Keratinocyte (primary cell): ENCODE measurements around the gene AP4M1. TPM values are rescaled to one million over a fixed set of nuclear protein-coding genes. Genes with fewer than 3 reads are reported as not detected.

Source experiments
- DNase-seq: peaks from one replicate; pipeline ENCODE4 v3.0.0-alpha.2; 2011; ENCODE audit warnings: low read depth, missing footprints, low spot score
- FAIRE-seq: peaks from 2 replicates; lab custom pipeline; 2011; peaks lifted over from hg19 to GRCh38; lab: Jason Lieb, UNC
- H2AFZ ChIP-seq: 2 replicates; pipeline ENCODE4 v1.6.0; 2012; ENCODE audit warnings: low read length, control low read depth, inconsistent platforms; ENCODE audit not compliant: control insufficient read depth
- H3K27ac ChIP-seq: 2 replicates; pipeline ENCODE4 v1.5.1; 2011; ENCODE audit warnings: low read length; ENCODE audit not compliant: control insufficient read depth, insufficient read depth
- H3K27me3 ChIP-seq: 3 replicates; pipeline ENCODE4 v1.6.0; 2011; ENCODE audit warnings: low read length; ENCODE audit not compliant: control insufficient read depth, insufficient read depth; ENCODE audit errors: extremely low read depth
- H3K36me3 ChIP-seq, 2 experiments: 2 replicates in 1 of 2; 3 replicates in 1 of 2; pipeline ENCODE4 v1.5.1; 2011; ENCODE audit warnings: low read length in 2 of 2, mild to moderate bottlenecking in 1 of 2; ENCODE audit not compliant: control insufficient read depth in 2 of 2, insufficient read depth in 2 of 2; ENCODE audit errors: extremely low read depth in 1 of 2
- H3K4me1 ChIP-seq: 3 replicates; pipeline ENCODE4 v1.5.1; 2011; ENCODE audit warnings: low read length; ENCODE audit not compliant: control insufficient read depth, insufficient read depth; ENCODE audit errors: extremely low read depth
- H3K4me2 ChIP-seq: 3 replicates; pipeline ENCODE4 v1.6.0; 2011; ENCODE audit warnings: low read depth, low read length; ENCODE audit not compliant: control insufficient read depth, insufficient read depth; ENCODE audit errors: extremely low read depth
- H3K4me3 ChIP-seq, 3 experiments: fragments of 200-600 bp in 1 of 3; sonication (generic) in 1 of 3; 2 replicates in 2 of 3; 3 replicates in 1 of 3; pipeline ENCODE4 v1.5.1; 2011 to 2016; ENCODE audit warnings: low read length in 3 of 3, mild to moderate bottlenecking in 3 of 3, control low read depth in 2 of 3, inconsistent platforms in 1 of 3, low read depth in 1 of 3, mixed read lengths in 1 of 3, mixed run types in 1 of 3, moderate library complexity in 1 of 3; ENCODE audit not compliant: control insufficient read depth in 2 of 3, insufficient read depth in 2 of 3; ENCODE audit errors: extremely low read depth in 1 of 3
- H3K79me2 ChIP-seq: 2 replicates; pipeline ENCODE4 v1.6.0; 2012; ENCODE audit warnings: low read length; ENCODE audit not compliant: control insufficient read depth, insufficient read depth
- H3K9ac ChIP-seq: 3 replicates; pipeline ENCODE4 v1.6.0; 2011; ENCODE audit warnings: low read length; ENCODE audit not compliant: control insufficient read depth, insufficient read depth; ENCODE audit errors: extremely low read depth
- H3K9me1 ChIP-seq: 3 replicates; pipeline ENCODE4 v1.6.0; 2011; ENCODE audit warnings: low read length; ENCODE audit not compliant: control insufficient read depth, insufficient read depth; ENCODE audit errors: extremely low read depth
- H3K9me3 ChIP-seq: 2 replicates; pipeline ENCODE4 v1.5.1; 2012; ENCODE audit warnings: low read depth, low read length; ENCODE audit not compliant: control insufficient read depth
- H4K20me1 ChIP-seq: 3 replicates; pipeline ENCODE4 v1.6.0; 2011; ENCODE audit warnings: low read length; ENCODE audit not compliant: control insufficient read depth, insufficient read depth; ENCODE audit errors: extremely low read depth
- CTCF ChIP-seq, 3 experiments: IDR thresholded peaks in 1 of 3; conservative IDR thresholded peaks in 1 of 3; optimal IDR thresholded peaks in 1 of 3; 2 replicates in 2 of 3; 3 replicates in 1 of 3; pipeline versions ENCODE3 to v1.5.1; 2011; ENCODE audit warnings: low read length in 3 of 3, mild to moderate bottlenecking in 3 of 3, moderate library complexity in 2 of 3, control low read depth in 1 of 3, inconsistent platforms in 1 of 3; ENCODE audit not compliant: insufficient read depth in 2 of 3; ENCODE audit errors: extremely low read depth in 1 of 3
- EZH2 ChIP-seq: IDR thresholded peaks from one replicate; pipeline ENCODE4 v1.6.1; 2012; ENCODE audit warnings: inconsistent platforms, mild to moderate bottlenecking, low read length, moderate library complexity
- dilution Hi-C: fragments of 300-500 bp; cut with MboI; formaldehyde crosslinking; loops from one replicate; pipeline ENCODE4 v1.7.0; 2020; ENCODE audit warnings: low sequenced_read_pairs; ENCODE audit not compliant: extremely low pct_ligation_motif_present
- polyA plus RNA-seq, 5 experiments: library from polyadenylated mRNA; depleted of rRNA in 3 of 5; stranded (reverse) in 3 of 5; stranded (forward) in 1 of 5; unstranded in 1 of 5; fragments of >200 nt; gene quantifications; 1 replicate in 1 of 5; 2 replicates in 3 of 5; 3 replicates in 1 of 5; pipeline versions ENCODE4 v1.2.1 to v1.2.3, GENCODE V29; 2011 to 2012; ENCODE audit warnings: missing spikeins in 2 of 5, low read depth in 1 of 5, low replicate concordance in 1 of 5

The AP4M1 gene
- polyA plus RNA-seq, 1 donor (not counting 4 experiments of a cell fraction or from before 2014, with no cell fraction given) = 14.2 TPM

GRCh38 chr7:100130608-100131453 is 29.4 kb downstream of the AP4M1 start:
- Histone ChIP-seq H4K20me1 (no peaks in the 10 kb centered on the region), H2AFZ (peak overlapping the region; percentile 75), H3K27me3 (no peaks in the 10 kb centered on the region), H3K9me3 (no peaks in the 10 kb centered on the region), H3K4me1 (peaks cover 10% of the 10 kb centered on the region), H3K27ac (no peak overlapping the region), H3K9me1 (no peaks in the 10 kb centered on the region), H3K36me3 (no peaks in the 10 kb centered on the region), H3K4me2 (peak overlapping the region; percentile 77), H3K79me2 (no peaks in the 10 kb centered on the region), H3K9ac (peak overlapping the region; percentile 61), H3K4me3 (peak overlapping the region in 2 of 3 experiments; percentile 40 to 42)
- DNase-seq (no peak), FAIRE-seq (no peak)
- dilution Hi-C loops = no loop called here
- no peak for TF ChIP-seq EZH2
- TF ChIP-seq CTCF (optimal IDR thresholded peaks at IDR 0.05 in 1 of 3, IDR thresholded peaks at IDR 0.05 in 1 of 3, conservative IDR thresholded peaks at IDR 0.05 in 1 of 3; ENCODE audit: extremely low read depth in 1 of 3, insufficient read depth in 2 of 3, low read length in 3 of 3) = peak; percentile 60 to 91 (median 79)

- H3K9me3 ChIP-seq = no peaks in the 10 kb centered on the region
- no peaks in the 10 kb centered on the region for H4K20me1 ChIP-seq
- FAIRE-seq = no peak
- no peaks in the 10 kb centered on the region for H3K36me3 ChIP-seq
- no peaks in the 10 kb centered on the region for H3K79me2 ChIP-seq
- H3K4me1 ChIP-seq = peaks cover 10% of the 10 kb centered on the region
- H3K9ac ChIP-seq = no peak overlapping the region
- H3K4me3 ChIP-seq = no peak overlapping the region
- DNase-seq = no peak
- no peak overlapping the region for H2AFZ ChIP-seq
- H3K27me3 ChIP-seq = no peaks in the 10 kb centered on the region
- H3K27ac ChIP-seq = no peak overlapping the region
- TF ChIP-seq EZH2 = no peak
- no peak for TF ChIP-seq CTCF (optimal IDR thresholded peaks at IDR 0.05 in 1 of 3, IDR thresholded peaks at IDR 0.05 in 1 of 3, conservative IDR thresholded peaks at IDR 0.05 in 1 of 3; ENCODE audit: extremely low read depth in 1 of 3, insufficient read depth in 2 of 3, low read length in 3 of 3)
- no peaks in the 10 kb centered on the region for H3K9me1 ChIP-seq
- dilution Hi-C loops = no loop called here
- H3K4me2 ChIP-seq = no peak overlapping the region
Observed at GRCh38 chr7:100132126-100132525, 30.7 kb downstream of the AP4M1 start.
